BJ (cell line): ENCODE results near the gene UGT8. TPM values are rescaled to one million over a fixed set of nuclear protein-coding genes. Genes with fewer than 3 reads are reported as not detected.

Experiments
- CTCF ChIA-PET: fragments of 350-600 bp; formaldehyde crosslinking; extraction: SDS; loops from one replicate; lab custom pipeline; 2021; ENCODE audit warnings: antibody characterized with exemption, inconsistent platforms; lab: Yijun Ruan, JAX
- POLR2A ChIA-PET: fragments of 300-600 bp; sonication (Branson Sonifier 250); formaldehyde crosslinking; extraction: SDS; loops from one replicate; lab custom pipeline; 2021; ENCODE audit warnings: antibody characterized with exemption; lab: Charles Lee
- DNase-seq: peaks from one replicate; pipeline ENCODE4 v3.0.0-alpha.2; 2011; ENCODE audit warnings: low read depth
- H3K27me3 ChIP-seq: 2 replicates; pipeline ENCODE4 v1.6.0; 2011; ENCODE audit warnings: low read length; ENCODE audit not compliant: control insufficient read depth, insufficient read depth
- H3K36me3 ChIP-seq: 2 replicates; pipeline ENCODE4 v1.5.1; 2011; ENCODE audit warnings: low read length; ENCODE audit not compliant: control insufficient read depth, insufficient read depth
- H3K4me3 ChIP-seq: 2 replicates; pipeline ENCODE4 v1.5.1; 2011; ENCODE audit warnings: low read depth, mild to moderate bottlenecking, control low read depth, low read length
- CTCF ChIP-seq: IDR thresholded peaks from 2 replicates; pipeline ENCODE4 v1.5.1; 2011; ENCODE audit warnings: low read depth, mild to moderate bottlenecking, control low read depth, inconsistent platforms, low read length, moderate library complexity; ENCODE audit not compliant: insufficient read depth
- polyA plus RNA-seq: library from polyadenylated mRNA; depleted of rRNA; stranded (reverse); fragments of >200 nt; gene quantifications from 2 replicates; pipeline ENCODE4 v1.2.3, GENCODE V29; 2011

Gene UGT8
- polyA plus RNA-seq, 1 experiment, result not detected

GRCh38 chr4:114673306-114673705, 74.7 kb downstream of the UGT8 start:
- Histone ChIP-seq H3K27me3 (no peaks in the 10 kb centered on the region), H3K4me3 (no peak overlapping the region), H3K36me3 (no peaks in the 10 kb centered on the region)
- no peak for TF ChIP-seq CTCF
- POLR2A ChIA-PET, result no interaction called here
- DNase-seq, result no peak
- CTCF ChIA-PET, result no interaction called here

- no peaks in the 10 kb centered on the region for H3K36me3 ChIP-seq
- no peak for TF ChIP-seq CTCF
- ChIA-PET CTCF (no interaction called here), POLR2A (no interaction called here)
- H3K4me3 ChIP-seq, result no peak overlapping the region
- no peak for DNase-seq
- no peaks in the 10 kb centered on the region for H3K27me3 ChIP-seq
These were observed 75.5 kb downstream of the UGT8 start for GRCh38 chr4:114674080-114674479.

- no peak for TF ChIP-seq CTCF
These were observed 78.9 kb downstream of the UGT8 start for GRCh38 chr4:114677346-114677979.

GRCh38 chr4:114684462-114684861, 85.9 kb downstream of the UGT8 start:
- H3K36me3 ChIP-seq, result no peaks in the 10 kb centered on the region
- no peak for DNase-seq
- no peak for TF ChIP-seq CTCF
- ChIA-PET CTCF (no interaction called here), POLR2A (no interaction called here)
- H3K27me3 ChIP-seq, result no peaks in the 10 kb centered on the region
- H3K4me3 ChIP-seq, result no peak overlapping the region

More at GRCh38 chr4:114677346-114677979, 78.9 kb downstream of the UGT8 start:
- no peak for DNase-seq
- CTCF ChIA-PET, result no interaction called here
- Histone ChIP-seq H3K36me3 (no peaks in the 10 kb centered on the region), H3K4me3 (no peak overlapping the region), H3K27me3 (no peaks in the 10 kb centered on the region)
- POLR2A ChIA-PET, result no interaction called here

GRCh38 chr4:114688059-114688458, 89.5 kb downstream of the UGT8 start:
- ChIA-PET POLR2A (no interaction called here), CTCF (no interaction called here)
- Histone ChIP-seq H3K4me3 (no peak overlapping the region), H3K36me3 (no peaks in the 10 kb centered on the region), H3K27me3 (no peaks in the 10 kb centered on the region)
- no peak for DNase-seq
- TF ChIP-seq CTCF, result no peak
